Kidney capillary endothelial cell (primary cell): ENCODE data around the gene PRTFDC1.

Experiments
- DNase-seq: peaks from one replicate; pipeline ENCODE4 v3.0.0-alpha.2; 2018; ENCODE audit warnings: low spot score

PRTFDC1 gene

GRCh38 chr10:24872790-24873182, 79.6 kb downstream of the PRTFDC1 start:
- no peak for DNase-seq

- no peak for DNase-seq
Observed at GRCh38 chr10:24872049-24872789, 80.2 kb downstream of the PRTFDC1 start.

GRCh38 chr10:24871011-24871935, 81.1 kb downstream of the PRTFDC1 start:
- no peak for DNase-seq

GRCh38 chr10:24869354-24870015, 82.9 kb downstream of the PRTFDC1 start:
- no peak for DNase-seq

GRCh38 chr10:24866604-24867583, 85.5 kb downstream of the PRTFDC1 start:
- DNase-seq: no peak

GRCh38 chr10:24865783-24866182, 86.6 kb downstream of the PRTFDC1 start:
- DNase-seq: no peak

GRCh38 chr10:24862589-24862988, 89.8 kb downstream of the PRTFDC1 start:
- no peak for DNase-seq

- DNase-seq: peak; percentile 92
Observed at GRCh38 chr10:24858288-24859270, 93.8 kb downstream of the PRTFDC1 start.

GRCh38 chr10:24857031-24857725, 95.2 kb downstream of the PRTFDC1 start:
- DNase-seq: no peak

GRCh38 chr10:24854256-24854655, 98.2 kb downstream of the PRTFDC1 start:
- DNase-seq: no peak

GRCh38 chr10:24853661-24854060, 98.7 kb downstream of the PRTFDC1 start:
- DNase-seq: no peak

- no peak for DNase-seq
Observed at GRCh38 chr10:24851629-24852028, 100.8 kb downstream of the PRTFDC1 start.

- no peak for DNase-seq
Observed at GRCh38 chr10:24850727-24851296, 101.6 kb downstream of the PRTFDC1 start.

- DNase-seq: no peak
Observed at GRCh38 chr10:24849501-24850299, 102.7 kb downstream of the PRTFDC1 start.

- DNase-seq: no peak
Observed at GRCh38 chr10:24849051-24849450, 103.4 kb downstream of the PRTFDC1 start.

- DNase-seq: no peak
Observed at GRCh38 chr10:24848195-24848594, 104.2 kb downstream of the PRTFDC1 start.

- DNase-seq: no peak
Observed at GRCh38 chr10:24847112-24848070, 105.0 kb downstream of the PRTFDC1 start.
